ELF-1 (cell line): Measurements from ENCODE around the gene RHOA.

Experiments used
- DNase-seq: peaks from one replicate; pipeline ENCODE4 v3.0.0-alpha.2; 2016; ENCODE audit warnings: low read depth, low spot score

Gene RHOA

DNA sequence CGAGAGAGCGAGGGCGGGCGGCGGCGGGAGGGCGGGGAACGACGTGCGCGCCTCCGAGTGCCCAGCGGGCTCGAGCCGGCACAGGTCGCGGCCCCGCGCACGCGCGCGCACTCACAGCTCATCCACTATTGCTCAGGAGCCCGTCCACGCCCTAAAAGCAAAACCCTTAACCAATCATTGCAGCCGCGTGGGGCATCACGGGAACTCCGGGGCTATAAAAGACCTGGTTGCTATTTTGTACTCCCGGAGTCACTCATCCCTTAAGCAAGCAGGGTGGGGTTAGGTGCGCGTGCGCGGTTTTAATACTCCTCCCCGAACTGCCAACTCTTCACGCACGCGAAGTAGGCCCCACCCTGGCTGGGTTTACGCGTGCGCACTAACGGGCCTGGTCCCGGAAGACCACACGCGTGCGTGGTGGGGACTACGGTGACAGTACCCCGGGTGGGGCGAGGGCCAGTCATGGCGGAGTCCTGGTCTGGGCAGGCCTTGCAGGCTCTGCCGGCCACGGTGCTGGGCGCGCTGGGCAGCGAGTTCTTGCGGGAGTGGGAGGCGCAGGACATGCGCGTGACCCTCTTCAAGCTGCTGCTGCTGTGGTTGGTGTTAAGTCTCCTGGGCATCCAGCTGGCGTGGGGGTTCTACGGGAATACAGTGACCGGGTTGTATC, at the start of gene RHOA, which contains the start of gene TCTA:
Gene RHOA, minus strand, starts transcription at position 9 of the 664 bp plus-strand sequence. CDS start 36,387 bp downstream, outside the sequence.
Gene TCTA, plus strand, starts transcription at position 456 of the 664 bp plus-strand sequence. Its CDS starts 4 bp downstream, at position 460.
- DNase-seq: peak; percentile 99

DNA sequence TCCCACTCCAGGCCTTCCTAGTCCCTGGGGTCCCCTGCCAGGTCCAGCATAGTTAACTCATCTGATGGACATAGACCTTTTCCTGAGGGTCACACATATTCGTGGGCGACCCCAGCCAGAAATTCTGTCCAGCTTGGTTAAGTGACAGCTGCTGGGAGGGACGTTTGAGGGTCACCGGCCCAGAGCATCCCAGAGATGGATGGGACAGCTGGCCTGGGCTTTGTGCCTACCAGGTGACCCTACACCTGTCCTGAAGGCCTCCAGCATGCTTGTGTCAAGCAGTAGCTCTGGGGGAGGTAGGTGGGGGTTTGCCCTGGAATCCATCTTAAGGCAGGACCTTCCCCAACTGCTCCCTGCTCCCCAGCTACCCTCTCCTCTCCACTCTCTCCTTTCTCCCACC, 49.2 kb upstream of the RHOA start:
- no peak for DNase-seq

DNA sequence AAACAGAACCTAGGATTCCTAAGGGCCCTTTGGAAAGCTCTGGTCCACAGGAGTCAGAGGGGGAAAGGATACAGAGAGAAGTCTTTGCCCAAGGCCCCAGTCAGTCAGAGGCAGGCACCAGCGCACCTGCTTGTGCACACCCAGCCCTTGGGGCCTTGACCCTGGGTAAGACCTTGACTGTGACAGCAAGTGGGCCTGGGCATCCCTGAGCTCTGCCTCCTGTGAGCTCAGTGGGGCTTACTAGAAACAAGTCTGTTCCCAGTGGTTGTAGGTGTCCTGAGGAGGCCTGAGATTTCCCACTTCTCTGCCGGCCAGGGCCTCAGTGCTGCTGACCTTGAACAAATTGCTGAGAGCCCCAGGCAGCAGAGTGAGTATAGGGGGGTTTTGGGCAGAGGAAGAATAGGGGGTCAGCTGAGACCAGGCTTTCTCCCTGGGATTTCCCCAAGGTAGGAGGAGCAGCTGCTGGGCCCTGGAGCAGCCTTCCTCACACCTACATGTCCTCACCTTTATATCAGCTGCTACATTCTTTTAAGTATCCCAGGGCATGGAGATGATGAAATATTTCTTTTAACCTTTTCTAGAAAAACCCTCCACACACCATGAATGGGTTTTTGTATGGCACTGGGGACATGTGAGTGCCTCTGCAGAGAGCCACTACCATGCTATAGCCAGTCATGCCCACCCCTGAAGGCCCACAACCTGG, 48.6 kb upstream of the RHOA start:
- DNase-seq: peak; percentile 27

DNA sequence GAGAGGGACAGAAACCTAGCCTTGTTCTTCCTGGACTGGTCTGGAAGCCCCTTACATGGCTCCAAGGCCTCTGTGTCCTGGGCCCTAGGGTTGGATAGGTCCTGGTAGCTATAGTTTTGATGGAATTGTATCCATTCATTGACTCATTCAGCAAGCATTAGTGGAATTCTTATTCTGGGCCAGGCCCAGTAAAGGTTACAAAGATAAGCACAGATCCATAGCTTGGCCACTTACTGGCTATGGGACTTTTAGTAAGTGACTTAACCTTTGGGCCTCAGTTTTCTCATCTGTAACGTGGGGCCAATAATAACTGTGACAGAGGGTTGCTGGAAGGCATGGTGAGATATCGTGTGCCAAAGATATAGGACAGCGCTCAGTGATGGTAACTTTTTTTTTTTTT, 44.7 kb upstream of the RHOA start:
- no peak for DNase-seq

DNA sequence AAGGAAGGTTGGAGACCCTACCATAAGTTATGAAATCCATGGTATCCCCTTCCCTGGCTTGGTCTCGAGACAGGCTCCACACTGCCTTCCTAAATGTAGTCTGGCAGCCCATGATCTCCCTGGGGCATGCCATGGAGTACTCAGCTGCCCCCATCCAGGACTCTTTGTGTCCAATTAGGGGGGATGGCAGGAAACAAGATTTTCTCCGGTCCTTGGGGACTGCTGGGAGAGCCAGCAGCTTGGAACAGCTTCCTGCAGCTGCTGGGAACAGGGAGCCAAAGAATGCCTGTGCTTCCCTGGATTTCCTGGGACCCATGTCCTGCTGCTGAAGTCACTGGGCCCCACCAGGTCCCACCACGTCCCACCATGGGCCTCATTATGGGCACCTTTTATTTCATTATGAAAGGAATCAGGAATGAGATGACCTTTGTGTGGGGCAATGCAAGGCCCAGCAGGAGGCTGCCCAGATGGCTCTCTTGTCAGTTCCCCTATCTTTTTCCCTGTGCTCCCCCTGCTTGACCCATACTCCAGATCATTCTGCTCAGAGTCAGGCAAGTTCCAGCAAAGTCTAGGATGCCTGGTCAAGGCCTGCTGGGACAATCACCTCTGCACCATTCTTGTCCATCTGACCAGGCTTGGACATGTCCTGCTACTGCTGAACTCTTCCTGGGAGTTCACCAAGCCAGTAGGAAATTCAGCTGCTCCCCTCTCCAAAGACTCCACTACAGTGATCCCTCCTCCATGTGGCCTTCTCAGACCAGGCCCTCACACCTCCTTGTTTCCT, 43.3 kb upstream of the RHOA start:
- DNase-seq: peak; percentile 24

DNA sequence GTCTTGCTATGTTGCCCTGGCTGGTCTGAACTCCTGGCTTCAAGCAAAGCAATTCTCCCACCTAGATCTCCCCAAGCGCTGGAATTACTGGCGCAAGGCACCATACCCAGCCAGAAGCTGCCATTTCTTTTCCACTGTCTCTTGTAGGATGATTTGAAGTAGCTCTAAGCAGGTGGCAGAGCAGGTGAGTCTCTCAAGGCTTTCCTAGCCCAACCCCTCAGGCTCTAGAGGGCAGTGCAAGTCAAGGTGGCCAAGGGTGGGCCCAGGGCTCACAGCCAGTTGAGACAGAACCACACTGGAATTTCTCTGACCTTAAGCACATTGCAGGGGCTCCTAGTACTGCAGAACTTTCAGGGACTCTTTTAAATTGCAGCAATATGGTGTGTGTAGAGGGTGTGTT, 42.7 kb upstream of the RHOA start:
- DNase-seq: peak; percentile 87

DNA sequence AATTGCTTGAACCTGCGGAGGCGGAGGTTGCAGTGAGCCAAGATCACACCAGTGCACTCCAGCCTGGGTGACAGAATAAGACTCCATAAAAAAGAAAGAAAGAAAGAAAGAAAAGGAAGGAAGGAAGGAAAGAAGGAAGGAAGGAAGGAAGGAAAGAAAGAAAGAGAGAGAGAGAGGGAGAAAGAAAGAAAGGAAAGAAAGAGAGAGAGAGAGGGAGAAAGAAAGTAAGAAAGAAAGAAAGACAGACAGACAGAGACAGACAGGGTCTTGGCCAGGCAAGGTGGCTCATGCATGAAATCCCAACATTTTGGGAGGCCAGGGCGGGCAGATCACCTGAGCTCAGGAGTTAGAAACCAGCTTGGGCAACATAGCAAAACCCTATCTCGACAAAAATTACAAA, 41.8 kb upstream of the RHOA start:
- DNase-seq: no peak

DNA sequence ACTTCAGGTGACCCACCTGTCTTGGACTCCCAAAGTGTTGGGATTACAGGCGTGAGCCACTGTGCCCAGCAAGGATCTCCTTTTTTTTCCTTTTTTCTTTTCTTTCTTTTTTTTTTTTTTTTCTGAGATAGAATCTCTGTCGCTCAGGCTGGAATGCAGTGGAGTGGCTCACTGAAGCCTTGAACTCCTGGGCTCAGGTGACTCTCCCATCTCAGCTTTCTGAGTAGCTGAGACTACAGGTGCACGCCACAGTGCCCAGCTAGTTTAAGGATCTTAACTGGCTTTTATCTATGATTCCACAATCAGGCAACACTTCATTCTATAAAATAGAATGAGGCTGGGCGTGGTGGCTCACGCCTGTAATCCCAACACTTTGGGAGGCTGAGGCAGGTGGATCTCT, 33.6 kb upstream of the RHOA start:
- no peak for DNase-seq

DNA sequence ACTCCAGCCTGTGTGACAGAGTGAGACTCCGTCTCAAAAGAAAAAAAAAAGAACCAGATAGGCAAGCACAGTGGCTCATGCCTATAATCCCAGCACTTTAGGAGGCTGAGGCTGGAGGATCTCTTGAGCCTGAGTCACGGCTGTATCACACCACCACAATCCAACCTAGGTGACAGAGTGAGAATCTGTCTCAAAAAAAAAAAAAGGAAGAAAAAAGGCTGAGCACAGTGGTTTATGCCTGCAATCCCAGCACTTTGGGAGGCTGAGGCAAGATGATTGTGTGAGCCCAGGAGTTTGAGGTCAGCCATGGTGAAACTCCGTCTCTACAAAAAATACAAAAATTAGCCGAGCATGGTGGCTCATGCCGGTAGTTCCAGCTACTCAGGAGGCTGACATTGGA, 23.0 kb upstream of the RHOA start:
- no peak for DNase-seq

DNA sequence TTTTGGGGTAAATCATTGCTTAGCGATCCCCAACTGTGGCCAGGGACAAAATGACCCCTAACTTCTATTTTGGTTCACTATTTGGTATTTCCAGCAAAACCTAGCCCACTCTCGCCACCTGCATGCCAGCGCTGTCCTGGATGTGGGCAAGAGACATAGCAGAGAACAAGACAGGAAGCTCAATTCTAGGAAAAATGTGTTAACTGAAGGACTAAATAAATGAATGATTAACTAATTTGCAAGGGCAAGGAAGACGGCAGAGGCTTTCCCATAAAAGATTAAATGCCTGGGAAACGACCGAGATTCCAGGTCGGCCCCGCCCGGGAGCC, 16.9 kb upstream of the RHOA start:
- no peak for DNase-seq

DNA sequence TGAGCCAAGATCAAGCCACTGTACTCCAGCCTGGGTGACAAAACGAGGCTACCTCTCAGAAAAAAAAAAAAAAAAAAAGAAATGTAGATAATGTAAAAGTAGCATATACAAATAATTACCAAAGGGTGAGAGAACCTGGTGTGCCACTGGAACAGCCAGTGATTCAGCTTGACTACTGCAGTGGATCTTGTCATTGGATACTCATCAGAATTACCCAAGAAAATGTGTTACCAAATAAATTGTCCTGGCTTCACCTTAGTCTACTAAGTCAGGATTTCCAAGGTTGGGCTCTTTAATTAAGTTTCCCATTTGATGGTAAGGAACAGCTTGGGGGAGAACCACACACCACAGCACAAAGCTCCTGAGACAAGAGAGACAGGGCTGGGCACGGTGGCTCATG, 15.8 kb upstream of the RHOA start:
- no peak for DNase-seq

DNA sequence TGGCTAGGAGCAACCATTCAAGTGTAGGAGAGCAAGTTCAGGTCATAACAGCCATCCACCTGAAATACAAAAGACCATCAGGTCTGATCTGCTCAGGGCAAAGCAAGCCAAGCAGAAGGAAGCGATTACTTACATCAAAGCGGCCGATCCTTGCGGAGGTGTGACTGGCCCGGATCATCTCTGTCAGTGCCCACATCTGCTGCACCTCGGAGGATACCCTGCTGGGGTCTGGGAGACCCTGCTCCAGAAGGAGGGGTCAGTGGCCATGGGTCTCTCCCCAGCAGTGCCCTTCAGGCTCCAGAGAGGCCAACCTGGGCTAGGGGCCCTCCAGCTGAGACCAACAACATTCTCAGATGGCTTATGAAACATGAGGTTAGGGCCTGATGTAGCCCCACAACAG, 13.0 kb upstream of the RHOA start:
- no peak for DNase-seq

DNA sequence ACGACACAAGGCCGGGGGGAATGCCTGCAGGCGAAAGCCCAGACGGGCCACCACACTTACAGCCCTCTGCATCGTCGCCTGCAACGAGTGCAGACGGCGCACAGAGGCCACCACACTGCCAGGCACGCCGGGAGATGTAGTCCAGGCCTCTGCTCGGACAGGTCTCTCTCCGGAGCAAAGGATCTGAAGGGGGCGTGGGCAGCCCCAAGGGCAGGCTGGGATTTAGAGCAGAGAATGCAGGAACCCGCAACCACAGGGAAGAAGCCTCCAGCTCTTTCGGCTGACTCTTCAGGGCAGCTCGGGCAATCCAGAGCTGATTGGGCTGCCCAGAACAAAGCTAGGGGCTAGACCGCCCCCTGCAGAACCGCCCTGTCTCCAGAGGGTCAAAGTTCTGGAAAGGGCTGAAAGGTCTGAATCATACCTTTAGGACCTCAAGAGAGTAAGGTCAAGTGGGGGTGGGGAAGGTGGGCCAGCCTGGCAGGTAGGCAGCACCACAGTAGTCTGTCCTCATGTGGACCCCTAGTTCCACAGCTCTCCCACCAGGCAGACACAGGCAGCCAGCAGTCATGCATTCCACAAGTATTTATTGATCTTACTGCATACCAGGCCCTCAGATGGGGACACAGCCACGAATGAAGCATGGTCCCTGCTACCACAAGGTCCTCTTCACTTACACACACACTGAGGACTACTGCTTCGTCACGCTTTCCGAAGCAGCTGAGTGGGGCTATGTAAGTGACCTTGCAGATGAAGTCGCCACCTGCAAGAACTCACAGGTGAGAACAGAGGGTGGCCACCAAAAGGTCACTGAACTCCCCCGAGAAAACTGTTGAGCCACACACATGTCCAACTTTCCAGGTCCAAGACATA, 10.8 kb upstream of the RHOA start, which contains the start of gene AMT:
Gene AMT, minus strand, starts transcription at position 95 of the 870 bp plus-strand sequence. Its CDS starts 23 bp downstream, at position 72.
- peak; percentile 98 for DNase-seq

DNA sequence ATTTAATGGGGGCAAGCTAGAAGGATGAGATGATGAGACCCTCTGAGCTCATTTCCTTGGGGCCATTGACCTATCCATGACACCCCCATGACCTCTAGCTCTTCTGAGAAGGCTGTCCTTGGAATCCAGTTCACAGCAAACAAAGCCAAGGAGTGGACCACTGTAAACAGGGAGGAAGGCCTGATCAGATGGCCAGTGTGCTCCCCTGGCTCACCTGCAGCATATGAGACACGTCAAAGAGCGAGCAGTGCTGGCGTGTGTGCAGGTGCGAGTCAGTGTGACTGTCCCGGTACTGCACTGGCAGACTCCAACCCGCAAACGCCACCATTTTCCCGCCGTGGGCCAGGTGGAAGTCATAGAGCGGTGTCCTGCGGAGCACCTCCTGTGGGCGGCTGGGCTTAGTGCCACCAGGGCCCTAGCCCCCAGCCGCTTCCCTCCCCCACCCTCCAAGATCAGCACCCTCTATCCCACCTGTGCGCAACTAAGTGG, 10.2 kb upstream of the RHOA start:
- DNase-seq: no peak

DNA sequence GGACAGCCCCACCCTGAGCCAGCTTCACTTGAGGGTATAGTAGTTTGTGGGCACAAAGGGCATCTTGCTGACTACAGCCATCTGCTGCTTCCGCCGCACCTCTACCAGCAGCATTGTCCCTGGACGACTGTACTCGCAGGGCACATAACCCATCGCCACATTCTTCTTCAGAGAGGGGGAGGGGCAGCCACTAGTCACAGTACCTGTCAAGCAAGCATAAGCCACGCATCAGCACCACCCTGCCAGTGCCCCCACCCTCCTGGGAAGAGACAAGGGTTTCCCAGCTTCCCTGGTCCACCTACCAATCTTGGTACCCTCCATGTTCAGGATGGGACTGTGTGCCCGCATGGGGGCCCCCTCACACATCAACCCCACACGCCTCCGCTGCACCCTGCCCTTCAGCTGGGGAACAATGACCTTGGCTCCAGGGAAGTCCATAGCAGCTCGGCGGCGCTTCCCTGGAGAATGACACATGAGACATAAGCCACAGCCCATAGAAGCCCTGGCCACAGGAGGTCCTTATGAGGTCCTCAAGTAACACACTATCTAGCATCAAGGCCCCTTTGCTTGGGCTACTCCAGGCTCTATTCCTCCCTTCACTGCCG, 5.8 kb upstream of the RHOA start:
- DNase-seq: no peak

DNA sequence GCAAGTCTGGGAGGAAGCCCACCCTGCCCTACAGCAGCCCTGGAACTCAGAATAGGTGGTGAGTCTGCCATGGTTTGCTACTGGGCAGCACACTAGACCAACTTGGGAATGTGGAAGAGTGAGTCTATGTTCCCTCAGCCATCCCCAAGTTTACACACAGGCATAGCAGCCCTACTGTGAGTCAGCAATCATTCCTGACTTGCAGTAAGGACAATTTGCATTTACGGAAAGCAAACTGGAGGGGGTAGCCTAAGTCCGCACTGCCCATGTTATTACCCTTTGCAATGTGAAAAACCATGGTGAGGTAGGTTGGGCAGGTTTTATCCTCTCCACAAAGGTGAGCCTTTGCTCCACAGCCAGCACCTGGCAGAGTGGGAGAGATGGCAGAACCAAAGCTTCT, 5.1 kb upstream of the RHOA start:
- no peak for DNase-seq

DNA sequence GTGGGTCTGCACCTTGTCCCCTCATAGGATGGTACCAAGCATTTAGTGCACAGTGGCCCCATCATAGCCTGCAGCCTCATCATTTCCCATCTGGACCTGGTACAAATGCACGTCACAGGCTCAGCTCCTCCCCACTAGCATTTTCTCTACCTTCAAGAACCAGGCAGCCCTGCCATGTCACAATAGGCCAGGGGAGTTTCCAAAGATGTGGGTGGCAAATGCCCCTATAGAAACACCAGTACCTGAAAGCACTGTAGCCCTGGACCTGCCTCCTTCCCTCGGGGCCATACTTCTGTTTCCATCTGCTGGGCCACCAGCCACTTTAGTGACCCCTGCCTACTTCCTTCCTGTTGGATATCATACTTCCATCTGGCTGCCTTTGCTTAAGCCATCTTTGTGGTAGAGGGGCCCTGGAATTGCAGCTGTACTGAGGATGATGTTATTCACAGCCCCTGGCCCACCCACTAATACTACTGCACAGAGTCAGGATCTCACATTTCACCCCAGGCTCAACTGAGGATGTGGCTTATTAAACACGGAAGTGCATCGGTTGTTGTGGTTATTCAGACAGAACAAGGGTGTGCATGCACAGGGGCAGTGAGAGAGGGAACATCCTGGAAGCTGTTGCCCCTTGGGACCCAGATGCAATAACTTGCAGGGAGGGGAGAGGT, 4.3 kb upstream of the RHOA start:
- no peak for DNase-seq

DNA sequence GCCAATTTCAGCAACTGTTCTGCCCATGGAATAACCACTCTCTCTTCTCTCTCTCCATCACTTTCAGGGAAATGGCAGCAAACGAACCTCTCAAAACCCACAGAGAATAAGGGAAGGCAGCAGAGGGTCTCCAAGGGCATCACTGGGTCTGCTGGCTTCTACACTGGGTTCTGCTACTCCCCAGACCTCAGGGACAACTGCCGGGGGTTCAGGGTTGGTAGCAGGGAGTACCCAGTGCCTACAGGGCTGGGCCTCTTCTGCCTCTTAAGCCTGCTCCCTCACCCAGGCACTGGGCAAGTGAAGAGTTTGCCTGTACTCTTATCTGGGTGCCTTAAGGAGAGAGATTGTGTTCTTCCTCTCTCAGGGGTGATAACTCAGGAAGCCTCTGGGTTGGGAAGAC, 3.0 kb upstream of the RHOA start:
- DNase-seq: no peak

DNA sequence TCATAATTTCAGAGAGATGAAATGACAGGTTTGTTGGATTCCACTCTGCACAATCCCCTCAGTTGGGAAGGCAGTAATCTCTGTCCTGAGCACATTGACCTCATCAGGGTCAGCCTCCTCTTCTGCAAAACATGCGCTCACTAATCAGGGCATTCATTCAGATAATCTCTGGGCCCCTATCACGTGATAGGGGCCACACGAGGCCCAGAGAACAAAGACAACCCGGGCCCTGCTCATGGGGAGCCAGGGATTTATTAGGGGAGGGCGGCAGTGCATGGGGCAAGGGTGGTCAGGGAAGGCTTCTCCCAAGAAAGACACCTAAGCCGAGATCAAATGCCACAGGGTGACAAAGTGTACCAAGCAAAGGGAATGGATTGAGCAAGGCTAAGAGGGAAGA, 1.6 kb upstream of the RHOA start:
- no peak for DNase-seq

DNA sequence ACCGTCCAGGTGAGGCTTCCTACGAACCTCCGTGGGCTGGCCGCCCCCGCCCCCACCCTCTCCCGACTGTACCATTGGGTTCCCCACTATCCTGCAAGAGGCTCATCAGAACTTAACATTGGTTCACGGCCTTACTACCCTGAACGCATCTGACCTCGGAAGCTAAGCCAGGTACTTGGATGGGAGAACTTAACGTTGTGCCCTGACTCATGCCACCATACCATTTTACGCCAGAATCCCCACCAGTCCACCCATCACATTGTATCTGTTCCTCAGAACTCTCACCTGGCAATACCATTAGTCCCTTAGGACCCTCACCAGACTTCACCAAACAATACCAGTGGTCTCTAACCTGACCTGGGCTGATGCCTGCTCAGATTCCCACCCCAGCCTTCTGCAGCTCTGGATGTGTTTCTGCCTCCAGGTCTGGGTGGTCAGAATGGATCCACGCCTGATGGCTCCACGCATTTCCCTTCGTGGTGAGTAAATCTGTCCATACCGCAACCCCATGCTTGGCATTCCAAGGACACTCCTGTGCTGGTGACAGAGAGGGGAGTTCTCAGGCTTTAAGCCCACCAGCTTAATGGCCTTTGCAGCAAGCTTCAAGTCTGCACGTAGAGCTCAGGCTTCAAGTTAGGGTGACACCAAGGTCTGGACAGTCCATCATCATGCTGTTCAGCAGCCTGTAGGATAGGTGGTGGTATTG, 1.0 kb upstream of the RHOA start:
- DNase-seq: no peak
